ENCODE data around the gene EIF4B. TPM values are rescaled to one million over a fixed set of nuclear protein-coding genes. Genes with fewer than 3 reads are reported as not detected.

EIF4B gene
- total RNA-seq (2014; rRNA removed; shearing (Covaris generic)) = 436 and 501 TPM in 2 replicates
- polyA plus RNA-seq (2016; fragmentation: Nextera tagmentation; extraction: Ambion mirVana) = 73.4 and 74.8 TPM in 2 replicates

GRCh38 chr12:53005986-53006809, at the start of gene EIF4B:
Gene EIF4B (plus strand): TSS chr12:53006456. CDS start chr12:53006484, 28 bp downstream.
- in situ Hi-C loops (cut with MboI) = no loop called here

GRCh38 chr12:52956987-52957386, 49.3 kb upstream of the EIF4B start:
- H2AFZ ChIP-seq = no peak overlapping the region
- in situ Hi-C loops (cut with MboI) = no loop called here
- no peak overlapping the region for H3K27ac ChIP-seq
- H3K79me2 ChIP-seq (ENCODE audit: insufficient read depth) = no peaks in the 10 kb centered on the region
- no peaks in the 10 kb centered on the region for H3K9me3 ChIP-seq (ENCODE audit: low read depth)
- no peaks in the 10 kb centered on the region for H3K36me3 ChIP-seq (ENCODE audit: low read depth)
- H4K20me1 ChIP-seq (ENCODE audit: insufficient read depth) = no peaks in the 10 kb centered on the region
- TF ChIP-seq EZH2phosphoT487 (IDR thresholded peaks at IDR 0.05; ENCODE audit: insufficient read depth, low read depth) (no peak), EZH2 (IDR thresholded peaks at IDR 0.05; ENCODE audit: insufficient read depth, poor library complexity, severe bottlenecking) (no peak)
- H3K4me3 ChIP-seq = no peak overlapping the region
- H3K27me3 ChIP-seq (replicated peaks; ENCODE audit: insufficient read depth) = no peaks in the 10 kb centered on the region
- H3K4me1 ChIP-seq (ENCODE audit: insufficient read depth) = no peaks in the 10 kb centered on the region
- no peak for DNase-seq
- H3K4me2 ChIP-seq (ENCODE audit: unreplicated experiment) = no peak overlapping the region
- no peaks in the 10 kb centered on the region for H3F3A ChIP-seq (ENCODE audit: insufficient read depth)
- H3K9ac ChIP-seq = no peak overlapping the region
- no peaks in the 10 kb centered on the region for H3K9me2 ChIP-seq (ENCODE audit: insufficient read depth)
- WGBS, 2 experiments (ENCODE audit: low coverage in 1 of 2, low lambda C conversion rate in 2 of 2, missing lambda C conversion rate in 2 of 2) = 52 to 55% methylated on average over 5 of the region's 5 CpGs

More at GRCh38 chr12:53005986-53006809, at the start of gene EIF4B:
- Histone ChIP-seq H2AFZ (peak within 1 kb of the TSS; percentile 73), H3K4me2 (ENCODE audit: unreplicated experiment) (peak within 1 kb of the TSS; percentile 84), H3K4me1 (ENCODE audit: insufficient read depth) (peaks cover 46% of the 10 kb centered on the region), H3K79me2 (ENCODE audit: insufficient read depth) (peaks cover 61% of the 10 kb centered on the region), H3K4me3 (peak within 1 kb of the TSS; percentile 95), H3K27ac (peak within 1 kb of the TSS; percentile 82), H3F3A (ENCODE audit: insufficient read depth) (peaks cover 13% of the 10 kb centered on the region), H3K9me3 (ENCODE audit: low read depth) (no peaks in the 10 kb centered on the region), H4K20me1 (ENCODE audit: insufficient read depth) (peaks cover 9% of the 10 kb centered on the region), H3K9ac (peak within 1 kb of the TSS; percentile 96), H3K36me3 (ENCODE audit: low read depth) (no peaks in the 10 kb centered on the region), H3K9me2 (ENCODE audit: insufficient read depth) (no peaks in the 10 kb centered on the region), H3K27me3 (replicated peaks; ENCODE audit: insufficient read depth) (no peaks in the 10 kb centered on the region)
- 1% methylated on average over 59 to 64 of the region's 64 CpGs for WGBS, 2 experiments (ENCODE audit: low coverage in 1 of 2, low lambda C conversion rate in 2 of 2, missing lambda C conversion rate in 2 of 2)
- TF ChIP-seq EZH2phosphoT487 (IDR thresholded peaks at IDR 0.05; ENCODE audit: insufficient read depth, low read depth) (no peak), EZH2 (IDR thresholded peaks at IDR 0.05; ENCODE audit: insufficient read depth, poor library complexity, severe bottlenecking) (no peak)
- peak; percentile 100 for DNase-seq

GRCh38 chr12:52964556-52965336, 41.5 kb upstream of the EIF4B start:
- Histone ChIP-seq H3K36me3 (ENCODE audit: low read depth) (no peaks in the 10 kb centered on the region), H3K4me1 (ENCODE audit: insufficient read depth) (no peaks in the 10 kb centered on the region), H3K9me2 (ENCODE audit: insufficient read depth) (no peaks in the 10 kb centered on the region), H3K9ac (no peak overlapping the region), H4K20me1 (ENCODE audit: insufficient read depth) (no peaks in the 10 kb centered on the region), H3K4me2 (ENCODE audit: unreplicated experiment) (peak overlapping the region; percentile 48), H2AFZ (peak overlapping the region; percentile 74), H3K9me3 (ENCODE audit: low read depth) (no peaks in the 10 kb centered on the region), H3F3A (ENCODE audit: insufficient read depth) (no peaks in the 10 kb centered on the region), H3K27me3 (replicated peaks; ENCODE audit: insufficient read depth) (no peaks in the 10 kb centered on the region), H3K27ac (no peak overlapping the region), H3K79me2 (ENCODE audit: insufficient read depth) (no peaks in the 10 kb centered on the region), H3K4me3 (peak overlapping the region; percentile 51; the same call in 1 of the 2 replicates)
- WGBS, 2 experiments (ENCODE audit: low coverage in 1 of 2, low lambda C conversion rate in 2 of 2, missing lambda C conversion rate in 2 of 2) = 52 to 61% methylated on average over 17 to 19 of the region's 19 CpGs
- no peak for TF ChIP-seq EZH2phosphoT487 (IDR thresholded peaks at IDR 0.05; ENCODE audit: insufficient read depth, low read depth)
- TF ChIP-seq EZH2 (IDR thresholded peaks at IDR 0.05; ENCODE audit: insufficient read depth, poor library complexity, severe bottlenecking) = no peak
- in situ Hi-C loops (cut with MboI) = no loop called here
- no peak for DNase-seq

GRCh38 chr12:52965337-52965731, 40.9 kb upstream of the EIF4B start:
- H3K79me2 ChIP-seq (ENCODE audit: insufficient read depth) = no peaks in the 10 kb centered on the region
- no peaks in the 10 kb centered on the region for H3K9me2 ChIP-seq (ENCODE audit: insufficient read depth)
- in situ Hi-C loops (cut with MboI) = no loop called here
- no peak overlapping the region for H3K27ac ChIP-seq
- peak overlapping the region; percentile 48 for H3K4me2 ChIP-seq (ENCODE audit: unreplicated experiment)
- H3K27me3 ChIP-seq (replicated peaks; ENCODE audit: insufficient read depth) = no peaks in the 10 kb centered on the region
- 6% methylated on average over 26 to 27 of the region's 28 CpGs for WGBS, 2 experiments (ENCODE audit: low coverage in 1 of 2, low lambda C conversion rate in 2 of 2, missing lambda C conversion rate in 2 of 2)
- H3K4me1 ChIP-seq (ENCODE audit: insufficient read depth) = no peaks in the 10 kb centered on the region
- DNase-seq = no peak
- TF ChIP-seq EZH2phosphoT487 (IDR thresholded peaks at IDR 0.05; ENCODE audit: insufficient read depth, low read depth) (no peak), EZH2 (IDR thresholded peaks at IDR 0.05; ENCODE audit: insufficient read depth, poor library complexity, severe bottlenecking) (no peak)
- H2AFZ ChIP-seq = peak overlapping the region; percentile 74
- H3F3A ChIP-seq (ENCODE audit: insufficient read depth) = no peaks in the 10 kb centered on the region
- H3K9ac ChIP-seq = no peak overlapping the region
- H3K4me3 ChIP-seq = peak overlapping the region; percentile 51
- H3K36me3 ChIP-seq (ENCODE audit: low read depth) = no peaks in the 10 kb centered on the region
- H3K9me3 ChIP-seq (ENCODE audit: low read depth) = no peaks in the 10 kb centered on the region
- no peaks in the 10 kb centered on the region for H4K20me1 ChIP-seq (ENCODE audit: insufficient read depth)
